Activated naive CD4-positive, alpha-beta T cell treated with anti-CD3 and anti-CD28 coated beads, Interleukin-2, amount 10 ng/mL, durations not matched to agents 7 days and 5 days (primary cell): ENCODE data around the gene C4orf51.

Source experiments
- CTCF ChIA-PET: fragments of 350-600 bp; sonication (Branson Sonifier 250); formaldehyde crosslinking; loops from one replicate; lab custom pipeline; 2021; ENCODE audit warnings: antibody characterized with exemption; lab: Charles Lee
- DNase-seq: peaks from one replicate; pipeline ENCODE4 v3.0.0-alpha.2; 2020
- H3K27ac Mint-ChIP-seq: one replicate; pipeline ENCODE4 v1.8.0; 2021; ENCODE audit warnings: mild to moderate bottlenecking, moderate library complexity, mixed read lengths
- H3K27me3 Mint-ChIP-seq: one replicate; pipeline ENCODE4 v1.8.0; 2021; ENCODE audit warnings: mild to moderate bottlenecking, mixed read lengths
- H3K36me3 Mint-ChIP-seq: one replicate; pipeline ENCODE4 v1.8.0; 2021; ENCODE audit warnings: mixed read lengths
- H3K4me1 Mint-ChIP-seq: one replicate; pipeline ENCODE4 v1.8.0; 2021; ENCODE audit warnings: mixed read lengths
- H3K4me3 Mint-ChIP-seq: one replicate; pipeline ENCODE4 v1.8.0; 2021; ENCODE audit warnings: mild to moderate bottlenecking, moderate library complexity, mixed read lengths
- H3K9me3 Mint-ChIP-seq: one replicate; pipeline ENCODE4 v1.8.0; 2021; ENCODE audit warnings: mixed read lengths

The C4orf51 gene

DNA sequence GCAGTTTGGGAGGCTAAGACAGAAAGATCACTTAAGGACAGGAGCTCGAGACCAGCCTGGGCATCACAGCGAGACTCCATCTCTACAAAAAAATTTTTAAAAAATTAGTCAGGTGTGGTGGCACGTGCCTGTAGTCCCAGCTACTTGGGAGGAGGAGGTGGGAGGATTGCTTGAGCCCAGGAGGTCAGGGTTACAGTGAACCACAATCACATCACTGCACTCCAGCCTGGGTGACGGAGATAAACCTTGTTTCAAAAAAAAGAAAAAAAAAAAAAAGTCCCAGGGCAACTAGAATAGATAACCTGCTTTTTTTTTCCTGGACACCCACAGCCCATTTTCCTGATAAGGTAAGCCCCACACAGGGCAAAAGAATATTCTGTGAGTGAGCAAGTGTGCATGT, 96.3 kb downstream of the C4orf51 start:
- CTCF ChIA-PET, result no interaction called here
- H3K27ac Mint-ChIP-seq, result no peak overlapping the region
- H3K27me3 Mint-ChIP-seq, result no peaks in the 10 kb centered on the region
- DNase-seq, result no peak
- H3K9me3 Mint-ChIP-seq, result no peaks in the 10 kb centered on the region
- H3K4me3 Mint-ChIP-seq, result no peak overlapping the region
- H3K4me1 Mint-ChIP-seq, result peaks cover 2% of the 10 kb centered on the region
- H3K36me3 Mint-ChIP-seq, result peaks cover 22% of the 10 kb centered on the region

GRCh38 chr4:145779319-145779801, 99.4 kb downstream of the C4orf51 start:
- CTCF ChIA-PET, result no interaction called here
- Mint-ChIP-seq H3K27ac (no peak overlapping the region), H3K9me3 (peaks cover 7% of the 10 kb centered on the region), H3K4me1 (peaks cover 2% of the 10 kb centered on the region), H3K36me3 (peaks cover 18% of the 10 kb centered on the region), H3K4me3 (no peak overlapping the region), H3K27me3 (no peaks in the 10 kb centered on the region)
- DNase-seq, result no peak

DNA sequence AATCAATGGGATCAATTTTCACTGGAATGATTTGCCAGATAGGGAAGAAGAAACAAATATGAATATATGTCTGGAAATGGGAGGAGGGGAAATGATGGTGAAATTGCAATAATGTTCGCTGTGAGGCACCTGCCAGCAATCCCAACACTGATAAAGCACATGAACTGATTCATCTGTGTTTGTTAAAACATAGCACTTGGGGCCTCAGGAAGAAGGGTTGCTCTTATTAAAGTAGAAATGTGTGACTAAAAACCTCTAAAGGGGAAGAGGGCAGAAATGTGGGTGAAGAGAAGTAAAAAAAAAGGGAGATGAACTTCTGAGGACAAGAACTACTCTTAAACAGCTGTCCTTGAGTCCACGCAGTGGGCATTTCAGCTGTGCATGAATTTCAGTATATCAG, 101.4 kb downstream of the C4orf51 start:
- H3K4me1 Mint-ChIP-seq, result peaks cover 2% of the 10 kb centered on the region
- H3K9me3 Mint-ChIP-seq, result peaks cover 7% of the 10 kb centered on the region
- CTCF ChIA-PET, result no interaction called here
- no peak overlapping the region for H3K4me3 Mint-ChIP-seq
- H3K27me3 Mint-ChIP-seq, result no peaks in the 10 kb centered on the region
- no peak overlapping the region for H3K27ac Mint-ChIP-seq
- DNase-seq, result no peak
- H3K36me3 Mint-ChIP-seq, result peaks cover 17% of the 10 kb centered on the region
